ENCODE results near the gene DOCK11.
A peak's percentile ranks its signal among the peaks of the same experiment; 100 is the strongest.

Gene DOCK11

DNA sequence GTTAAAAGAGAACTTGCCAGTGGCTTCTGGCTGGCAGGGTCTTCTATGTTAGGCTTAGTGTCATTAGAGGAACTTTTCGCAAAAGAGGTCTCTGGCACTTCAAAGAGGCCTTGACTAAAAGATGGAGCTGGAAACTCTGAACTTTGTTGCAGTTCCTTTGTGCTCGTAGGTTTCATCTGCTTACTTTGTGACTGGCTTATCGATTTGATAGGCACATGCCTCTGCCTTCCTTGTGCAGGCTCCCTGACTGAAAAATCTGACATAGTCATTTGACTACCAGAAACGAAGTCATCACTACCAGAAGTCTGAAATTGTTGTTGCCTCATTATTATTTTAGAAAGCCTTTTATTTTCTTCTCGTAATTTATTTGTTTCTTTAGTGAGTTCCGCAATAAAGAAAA is 137.9 kb downstream of the DOCK11 start:
- DNase-seq, result no peak

GRCh38 chrX:118634336-118634735 is 138.7 kb downstream of the DOCK11 start:
- no peak for DNase-seq

- no peak for DNase-seq
These were observed 142.4 kb downstream of the DOCK11 start for GRCh38 chrX:118637997-118638396.

GRCh38 chrX:118644378-118644777 is 148.8 kb downstream of the DOCK11 start:
- peak; percentile 23 for DNase-seq

GRCh38 chrX:118652717-118653116 is 157.1 kb downstream of the DOCK11 start:
- no peak for DNase-seq

DNA sequence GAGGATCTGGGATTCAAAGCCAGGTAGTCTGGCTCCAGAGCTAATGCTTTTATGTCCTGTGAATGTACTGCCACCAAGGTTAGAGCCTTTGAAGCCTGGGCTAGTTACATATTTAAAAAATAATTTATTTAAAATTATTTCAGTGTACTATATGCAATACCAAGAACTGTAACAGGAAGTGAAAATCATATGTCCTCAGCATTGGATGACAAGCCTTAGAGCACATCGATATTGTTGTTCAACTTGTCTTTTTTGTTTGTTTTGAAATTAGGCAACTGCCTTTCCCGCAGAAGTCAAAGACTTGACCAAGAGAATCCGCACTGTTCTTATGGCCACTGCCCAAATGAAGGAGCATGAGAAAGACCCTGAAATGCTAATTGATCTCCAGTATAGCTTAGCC is 158.7 kb downstream of the DOCK11 start:
- DNase-seq, result no peak

GRCh38 chrX:118655561-118656246 is 160.1 kb downstream of the DOCK11 start:
- DNase-seq, result no peak

GRCh38 chrX:118657413-118657812 is 161.8 kb downstream of the DOCK11 start:
- DNase-seq, result no peak

- DNase-seq, result no peak
These were observed 164.5 kb downstream of the DOCK11 start for GRCh38 chrX:118660085-118660484.

DNA sequence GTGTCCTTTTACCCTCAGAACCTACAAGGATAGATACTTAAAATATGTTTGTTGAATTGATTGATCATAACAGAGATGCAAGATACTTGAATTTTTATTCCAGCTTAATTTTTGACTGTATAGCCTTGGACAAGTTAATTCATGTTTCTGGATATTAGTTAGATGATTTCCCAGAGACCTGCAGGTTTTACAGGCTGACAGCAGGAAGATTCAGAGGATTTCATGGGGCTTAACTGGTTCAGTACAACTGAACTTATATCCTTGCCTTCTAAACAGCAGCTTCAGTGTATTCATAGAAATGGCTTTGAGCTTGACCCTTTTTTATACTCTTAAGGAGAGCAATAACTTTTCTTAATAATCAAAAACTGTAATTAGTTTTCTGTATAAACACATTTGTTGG is 169.6 kb downstream of the DOCK11 start:
- DNase-seq, result no peak

DNA sequence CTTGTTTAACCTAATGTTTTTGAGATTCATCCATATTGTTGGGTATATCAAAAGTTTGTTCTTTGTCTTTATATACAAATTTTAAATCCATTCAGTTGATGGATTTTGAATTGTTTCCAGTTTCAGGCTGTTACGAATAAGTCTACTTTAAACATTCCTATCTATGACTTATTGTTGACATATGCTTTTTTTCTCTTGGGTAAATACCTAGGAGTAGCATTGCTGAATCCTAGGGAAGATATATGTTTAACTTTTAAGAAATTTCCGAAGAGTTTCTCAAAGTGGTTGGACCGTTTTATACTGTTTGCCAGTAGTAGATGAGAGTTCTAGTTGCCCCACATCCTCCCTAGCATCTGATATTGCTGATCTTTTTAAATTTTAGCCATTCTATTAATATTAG is 170.9 kb downstream of the DOCK11 start:
- DNase-seq, result no peak

- no peak for DNase-seq
These were observed 173.8 kb downstream of the DOCK11 start for GRCh38 chrX:118669435-118669834.

GRCh38 chrX:118675326-118675965 is 179.8 kb downstream of the DOCK11 start:
- DNase-seq, result peak; percentile 6

- DNase-seq, result no peak
These were observed 180.3 kb downstream of the DOCK11 start for GRCh38 chrX:118675966-118676349.

DNA sequence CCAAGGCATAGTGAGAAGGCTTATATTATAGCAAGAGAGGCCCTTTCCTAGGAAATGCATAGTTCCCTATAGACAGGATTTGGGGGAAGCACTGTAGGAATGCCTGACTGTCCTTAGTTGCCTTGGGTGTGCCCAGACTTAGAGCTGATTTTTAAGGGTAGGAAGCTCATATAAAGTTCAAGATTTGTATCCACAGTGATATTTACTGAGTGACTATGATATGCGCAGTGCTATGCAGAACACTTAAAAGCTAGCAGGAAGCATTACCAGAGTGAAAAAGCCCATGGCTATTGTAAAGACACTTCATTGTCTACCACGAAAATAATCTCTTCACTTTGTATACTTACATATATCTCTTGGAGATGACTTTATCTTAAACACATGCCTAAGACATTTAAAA is 181.7 kb downstream of the DOCK11 start:
- DNase-seq, result no peak

DNA sequence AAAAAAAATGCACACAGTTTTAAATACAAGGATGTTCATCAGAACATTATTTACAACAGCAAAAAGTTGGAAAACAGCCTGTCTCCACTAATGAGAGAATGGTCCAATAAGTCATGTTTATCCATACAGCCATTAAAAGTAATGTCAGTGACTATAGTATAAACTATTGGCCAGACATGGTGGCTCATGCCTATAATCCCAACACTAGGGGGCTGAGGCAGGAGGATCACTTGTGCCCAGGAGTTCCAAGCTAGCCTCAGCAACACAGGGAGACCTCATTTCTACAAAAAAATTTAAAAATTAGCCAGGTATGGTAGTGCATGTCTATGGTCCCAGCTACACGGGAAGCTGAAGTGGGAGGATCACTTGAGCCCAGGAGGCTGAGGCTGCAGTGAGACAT is 183.7 kb downstream of the DOCK11 start:
- no peak for DNase-seq

DNA sequence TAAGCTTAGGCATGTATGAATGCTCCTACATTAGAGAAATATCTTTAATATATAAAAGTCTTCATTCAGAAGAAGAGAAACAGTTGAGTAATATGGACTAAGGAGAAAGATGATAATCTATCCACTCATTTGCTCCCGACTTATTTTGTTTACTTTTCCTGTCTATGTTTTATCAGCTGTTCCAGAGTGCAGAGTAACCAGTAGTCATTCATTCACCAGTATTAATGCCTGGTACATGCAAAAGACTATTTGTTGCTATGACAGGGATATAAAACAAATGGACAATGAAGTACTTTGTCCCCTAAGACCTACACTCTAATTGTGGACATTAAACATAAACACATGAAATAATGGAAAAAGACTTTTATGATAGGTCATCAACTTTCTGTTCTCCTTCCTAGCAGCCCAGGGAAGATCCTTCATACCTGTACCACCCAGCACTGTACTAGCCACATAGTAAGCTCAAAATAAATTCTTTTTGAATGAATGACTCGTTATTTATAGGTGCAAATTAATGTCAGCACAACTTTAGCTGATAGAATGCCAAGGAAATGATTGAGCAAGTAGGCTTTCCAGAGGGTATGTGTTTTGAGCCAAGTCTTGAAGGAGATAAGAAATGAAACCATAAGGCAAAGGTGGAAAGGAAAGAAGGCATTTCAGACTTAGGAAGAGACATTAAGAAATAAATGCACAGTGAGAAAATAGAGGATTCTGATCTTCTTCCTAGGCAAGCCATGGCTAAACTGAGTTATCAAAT is 186.8 kb downstream of the DOCK11 start:
- DNase-seq, result no peak

GRCh38 chrX:118685393-118685792 is 189.8 kb downstream of the DOCK11 start:
- no peak for DNase-seq

GRCh38 chrX:118688935-118689334 is 193.3 kb downstream of the DOCK11 start:
- DNase-seq, result no peak

DNA sequence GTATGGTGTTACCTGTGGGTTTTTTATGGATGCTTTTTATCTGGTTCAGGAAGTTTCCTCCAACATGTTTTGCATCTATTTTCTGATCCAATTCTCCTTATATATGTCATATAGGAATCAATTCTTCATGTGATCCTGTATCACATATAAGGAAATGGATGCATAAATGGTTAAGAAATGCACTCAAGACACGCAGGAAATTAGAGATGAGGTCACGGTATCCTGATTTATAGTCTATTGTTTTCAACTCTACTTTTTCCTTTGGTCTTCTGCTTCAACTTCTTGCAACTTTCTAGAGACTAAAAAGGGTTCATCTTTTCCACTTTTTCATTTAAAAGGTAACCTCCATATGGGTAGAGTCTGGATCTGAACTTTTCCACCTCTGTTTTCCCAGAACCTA is 198.2 kb downstream of the DOCK11 start:
- no peak for DNase-seq

DNA sequence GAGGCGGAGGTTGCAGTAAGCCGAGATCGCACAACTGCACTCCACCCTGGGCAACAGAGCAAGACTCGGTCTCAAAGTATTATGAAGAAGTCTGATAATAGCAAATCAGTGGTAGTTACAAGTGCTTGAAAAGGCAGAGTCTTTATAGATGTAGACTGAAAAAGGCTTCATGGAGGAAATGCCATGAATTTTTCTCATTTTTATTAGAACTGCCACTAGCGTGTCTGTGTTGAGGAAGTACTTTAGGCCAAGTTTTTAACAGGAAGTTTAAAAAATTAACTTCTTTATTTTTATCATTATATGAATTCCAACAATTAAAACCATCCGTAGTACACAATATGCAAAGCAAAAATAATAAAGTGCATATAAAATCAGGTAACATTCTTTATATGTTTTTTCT is 199.0 kb downstream of the DOCK11 start:
- DNase-seq, result no peak

DNA sequence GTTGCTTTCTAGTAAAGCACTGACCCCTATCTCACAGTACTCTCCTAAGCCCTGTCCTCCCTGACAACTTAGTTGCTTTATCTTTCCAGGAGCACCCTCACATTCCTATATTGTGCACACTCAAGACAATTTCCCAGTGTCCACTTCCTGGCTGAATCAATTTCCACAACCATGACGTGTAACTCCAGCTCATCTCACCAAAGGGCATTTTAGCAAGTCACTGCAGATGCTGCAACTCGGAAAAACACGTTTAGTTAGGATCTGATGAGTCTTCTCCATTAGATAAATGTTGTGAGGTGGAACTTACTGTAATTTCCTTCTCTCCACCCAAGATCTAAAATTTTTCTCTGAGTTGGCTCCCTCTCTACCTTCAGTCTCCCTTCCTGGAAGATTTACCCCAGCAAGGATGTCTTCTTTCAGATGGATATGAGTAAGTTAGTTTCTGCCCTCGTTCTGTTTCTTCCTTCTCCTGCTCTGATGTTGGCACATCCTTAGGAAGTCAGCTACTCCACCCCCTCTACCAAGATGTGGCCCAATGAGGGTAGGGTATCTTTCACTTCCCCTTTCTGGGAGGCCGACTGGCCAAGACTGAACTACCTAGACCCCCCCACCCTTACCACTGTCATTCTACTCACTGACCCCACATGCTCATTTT is 203.0 kb downstream of the DOCK11 start:
- DNase-seq, result peak; percentile 20

DNA sequence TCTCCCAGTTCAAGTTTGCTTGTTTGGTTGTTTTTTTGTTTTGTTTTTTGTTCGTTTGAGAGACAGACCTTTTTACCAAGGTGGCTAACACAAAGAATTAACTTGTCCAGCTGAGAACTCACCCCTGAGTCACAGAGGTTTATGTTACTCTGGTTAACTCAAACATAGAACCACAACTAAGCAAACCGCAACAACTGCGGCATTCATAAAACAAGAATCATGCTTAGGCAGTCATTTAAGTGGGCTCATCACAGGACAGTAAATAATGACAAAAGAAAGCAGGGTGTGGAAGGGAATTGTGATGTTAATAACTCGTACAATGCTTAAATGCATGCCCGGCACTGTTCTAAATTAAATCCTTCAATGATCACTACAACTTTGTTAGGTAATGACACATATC is 207.1 kb downstream of the DOCK11 start:
- DNase-seq, result no peak

DNA sequence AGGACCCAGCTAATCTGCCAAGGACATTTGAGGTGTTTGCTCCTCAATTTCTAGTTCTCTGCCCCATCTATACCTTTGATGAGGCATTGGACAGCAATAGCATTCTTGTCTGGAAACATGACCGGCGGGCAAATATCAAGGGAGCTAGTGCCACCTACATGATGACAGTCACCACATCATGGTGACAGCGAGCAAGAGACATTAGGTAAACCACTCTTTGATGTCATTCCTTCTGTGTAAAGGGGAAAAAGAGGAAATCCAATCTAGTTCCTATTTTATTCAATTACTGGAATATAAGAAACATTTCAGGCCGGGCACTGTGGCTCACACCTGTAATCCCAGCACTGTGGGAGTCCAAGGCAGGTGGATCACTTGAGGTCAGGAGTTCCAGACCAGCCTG is 211.1 kb downstream of the DOCK11 start:
- DNase-seq, result no peak
